Measurements from ENCODE around the gene ZNF683. TPM values are rescaled to one million over a fixed set of nuclear protein-coding genes. Genes with fewer than 3 reads are reported as not detected.

Gene ZNF683
- total RNA-seq, 4 donors from 2014 or later: not detected

GRCh38 chr1:26353976-26354820 lies 18.4 kb downstream of the ZNF683 start, which contains the start of gene CRYBG2:
Gene CRYBG2, minus strand, starts transcription at chr1:26354130. Its CDS starts 7,473 bp downstream, at chr1:26346657.
- TF ChIP-seq CTCF (IDR thresholded peaks at IDR 0.05) (no peak), POLR2A (IDR thresholded peaks at IDR 0.05) (no peak), EP300 (IDR thresholded peaks at IDR 0.05) (no peak)
- H3K36me3 ChIP-seq: no peaks in the 10 kb centered on the region
- DNase-seq (ENCODE audit: low spot score in 2 of 2): no peak
- no peaks in the 10 kb centered on the region for H3K9me3 ChIP-seq
- no peak within 1 kb of the TSS for H3K4me3 ChIP-seq
- no peak within 1 kb of the TSS for H3K27ac ChIP-seq
- H3K4me1 ChIP-seq: no peaks in the 10 kb centered on the region
- WGBS, 2 donors: 81 to 83% methylated on average over 7 to 20 of the region's 21 CpGs
- peaks cover 0 to 40% of the 10 kb centered on the region in 2 donors for H3K27me3 ChIP-seq

GRCh38 chr1:26353210-26353859 lies 19.2 kb downstream of the ZNF683 start:
- WGBS, 2 donors: 76 to 86% methylated on average over 4 of the region's 4 CpGs
- Histone ChIP-seq H3K4me1 (no peaks in the 10 kb centered on the region), H3K36me3 (no peaks in the 10 kb centered on the region), H3K27ac (no peak overlapping the region), H3K9me3 (no peaks in the 10 kb centered on the region), H3K27me3 (peaks cover 0 to 32% of the 10 kb centered on the region in 2 donors), H3K4me3 (no peak overlapping the region)
- DNase-seq (ENCODE audit: low spot score in 2 of 2): no peak
- TF ChIP-seq CTCF (IDR thresholded peaks at IDR 0.05) (no peak), POLR2A (IDR thresholded peaks at IDR 0.05) (no peak), EP300 (IDR thresholded peaks at IDR 0.05) (no peak)

- 72 to 81% methylated on average over 5 of the region's 5 CpGs for WGBS, 2 donors
- Histone ChIP-seq H3K4me3 (no peak overlapping the region), H3K36me3 (no peaks in the 10 kb centered on the region), H3K27ac (no peak overlapping the region), H3K27me3 (peaks cover 0 to 24% of the 10 kb centered on the region in 2 donors), H3K9me3 (no peaks in the 10 kb centered on the region), H3K4me1 (no peaks in the 10 kb centered on the region)
- TF ChIP-seq CTCF (IDR thresholded peaks at IDR 0.05): no peak
- no peak for TF ChIP-seq POLR2A (IDR thresholded peaks at IDR 0.05)
- no peak for TF ChIP-seq EP300 (IDR thresholded peaks at IDR 0.05)
- no peak for DNase-seq (ENCODE audit: low spot score in 2 of 2)
Observed at GRCh38 chr1:26352338-26352679, 20.2 kb downstream of the ZNF683 start.

- no peaks in the 10 kb centered on the region for H3K4me1 ChIP-seq
- DNase-seq (ENCODE audit: low spot score in 2 of 2): no peak
- no peaks in the 10 kb centered on the region for H3K36me3 ChIP-seq
- 75 to 77% methylated on average over 12 of the region's 12 CpGs for WGBS, 2 donors
- no peak overlapping the region for H3K27ac ChIP-seq
- no peak overlapping the region for H3K4me3 ChIP-seq
- H3K9me3 ChIP-seq: no peaks in the 10 kb centered on the region
- no peak for TF ChIP-seq POLR2A (IDR thresholded peaks at IDR 0.05)
- no peak for TF ChIP-seq CTCF (IDR thresholded peaks at IDR 0.05)
- no peak for TF ChIP-seq EP300 (IDR thresholded peaks at IDR 0.05)
- H3K27me3 ChIP-seq: peaks cover 0 to 19% of the 10 kb centered on the region in 2 donors
Observed at GRCh38 chr1:26351590-26352337, 20.8 kb downstream of the ZNF683 start.

All from tibial nerve (tissue), 4 donors.